ENCODE measurements around the gene PLA2G2F.

The PLA2G2F gene

DNA sequence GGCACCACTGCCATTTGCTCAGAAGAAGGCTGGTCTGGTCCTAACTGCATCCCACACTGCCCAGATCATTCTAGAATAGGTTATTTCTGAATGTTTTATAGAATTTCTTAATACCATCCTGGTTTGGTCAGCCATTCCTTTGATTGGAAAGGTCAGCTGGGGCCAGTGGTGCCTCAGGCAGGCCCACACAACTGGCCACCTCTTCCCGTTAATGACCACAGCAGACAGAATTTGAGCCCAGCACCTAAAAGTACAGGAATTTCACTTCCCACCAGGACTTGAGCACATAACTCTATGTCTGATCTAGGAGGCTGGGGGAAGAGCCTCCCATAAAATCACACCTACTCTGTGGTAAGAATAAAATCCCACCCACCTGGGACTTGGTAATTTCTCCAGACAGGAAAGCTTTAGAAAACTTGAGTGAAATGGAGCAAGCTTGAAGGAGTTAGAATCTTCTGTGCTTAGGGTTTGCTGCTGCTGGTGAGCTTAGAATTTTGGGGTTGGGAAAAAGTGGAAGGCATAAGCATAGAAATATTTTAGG, 53.8 kb downstream of the PLA2G2F start:
- DNase-seq = no peak

DNA sequence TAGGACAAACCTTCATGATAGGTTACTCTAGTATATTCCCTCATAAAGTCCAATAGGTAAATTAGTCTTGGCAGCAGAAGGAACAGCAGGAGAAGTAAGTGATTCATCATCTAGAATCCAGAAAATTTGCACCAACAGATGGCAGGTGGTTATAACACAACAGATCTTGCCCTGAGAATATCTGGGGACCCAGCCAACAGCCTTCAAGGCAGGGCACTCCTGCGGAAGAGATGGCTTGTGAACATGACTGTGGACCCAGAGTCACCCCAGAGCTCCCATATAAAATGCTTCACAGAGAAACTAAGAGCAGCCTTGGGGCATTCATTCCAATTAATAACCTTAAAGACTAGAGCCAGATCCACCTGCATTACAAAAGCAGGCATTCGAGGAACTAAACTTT, 55.1 kb downstream of the PLA2G2F start:
- DNase-seq = no peak

DNA sequence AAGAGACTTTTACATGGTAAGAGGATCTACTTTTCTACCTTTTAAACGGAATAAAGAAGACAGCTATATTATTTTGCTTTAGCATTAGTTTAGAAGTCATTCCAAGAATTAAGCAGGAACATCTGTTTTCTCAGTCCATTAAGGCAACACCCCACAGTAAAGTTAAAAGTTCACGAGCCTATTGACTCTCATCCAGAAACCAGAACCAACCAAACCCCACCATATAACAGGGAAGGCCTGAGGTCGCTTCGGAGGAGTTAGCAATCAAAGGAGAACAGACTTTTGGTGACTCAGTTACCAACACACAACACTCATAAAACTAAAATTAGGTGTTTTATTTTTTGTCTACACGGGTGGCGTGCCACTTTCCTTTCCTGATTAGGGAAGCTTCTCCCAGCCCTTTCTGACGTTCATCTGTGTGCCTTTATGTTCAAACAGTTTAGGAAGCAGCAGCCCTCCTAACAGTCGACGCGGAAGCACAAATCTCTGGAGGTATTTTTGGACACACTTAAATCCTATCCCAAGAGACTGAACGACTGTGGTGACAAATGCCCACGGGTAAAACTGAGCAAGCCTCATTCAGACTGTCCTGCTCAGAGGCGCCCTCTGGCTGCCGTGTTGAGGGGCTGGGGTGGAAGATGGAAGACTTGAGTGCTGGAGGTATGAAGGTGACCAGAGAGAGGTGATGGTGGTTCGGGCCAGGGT, 55.8 kb downstream of the PLA2G2F start:
- DNase-seq = peak; percentile 85

DNA sequence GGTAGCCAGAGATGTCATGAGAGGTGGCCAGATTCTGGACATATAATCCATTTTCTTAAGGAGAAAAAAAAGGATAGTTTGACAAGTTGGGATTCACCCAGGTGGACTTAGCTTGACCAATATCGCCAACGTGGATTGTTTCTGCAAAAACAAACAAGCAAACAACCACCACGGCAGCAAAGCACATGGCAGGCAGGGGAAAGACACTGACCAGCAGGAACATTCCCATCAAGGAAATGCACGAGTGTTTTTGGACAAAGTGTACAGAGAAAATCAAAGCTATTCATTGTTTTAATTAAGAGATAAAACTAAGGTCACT, 56.3 kb downstream of the PLA2G2F start:
- DNase-seq = no peak

DNA sequence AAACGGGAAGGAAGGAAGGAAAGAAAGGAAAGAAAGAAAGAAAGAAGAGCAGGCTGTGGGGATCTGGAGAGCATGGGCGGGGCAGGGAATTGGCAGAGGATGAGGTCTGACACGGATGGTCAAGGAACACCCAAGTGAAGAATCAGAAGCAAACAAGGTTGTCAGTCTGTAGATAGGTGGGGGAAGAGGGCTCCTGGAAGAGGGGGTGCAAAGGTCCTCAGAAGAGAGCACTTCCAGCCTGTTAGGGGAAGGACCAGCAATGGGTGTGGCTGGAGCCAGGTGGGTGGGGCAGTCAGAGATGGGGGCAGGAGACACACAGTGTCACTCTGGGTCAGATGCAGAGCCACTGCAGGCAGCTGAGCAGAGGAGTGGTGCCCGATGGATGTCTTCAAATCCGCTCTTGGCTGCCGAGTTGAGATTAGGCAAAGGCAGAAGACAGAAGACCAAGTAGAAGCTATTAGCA, 58.2 kb downstream of the PLA2G2F start:
- peak; percentile 35 for DNase-seq

DNA sequence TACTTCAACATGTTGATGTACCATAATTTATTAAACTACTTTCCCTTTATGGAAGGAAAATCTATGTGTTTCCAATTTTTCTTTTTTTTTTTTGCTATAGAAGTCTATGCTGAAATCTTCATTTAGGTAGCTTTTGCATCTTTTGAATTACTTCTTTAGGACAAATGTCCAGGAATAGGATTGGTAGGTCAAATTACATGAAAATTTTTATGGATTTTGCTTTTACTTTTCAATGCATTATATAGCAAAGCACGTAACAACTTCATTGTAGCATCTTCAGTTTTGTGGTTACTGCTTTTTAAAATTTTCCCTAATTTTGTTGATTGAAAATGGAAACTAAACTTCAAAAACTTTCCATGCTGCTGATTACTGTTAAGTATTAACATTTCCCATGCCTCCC, 59.2 kb downstream of the PLA2G2F start:
- no peak for DNase-seq

DNA sequence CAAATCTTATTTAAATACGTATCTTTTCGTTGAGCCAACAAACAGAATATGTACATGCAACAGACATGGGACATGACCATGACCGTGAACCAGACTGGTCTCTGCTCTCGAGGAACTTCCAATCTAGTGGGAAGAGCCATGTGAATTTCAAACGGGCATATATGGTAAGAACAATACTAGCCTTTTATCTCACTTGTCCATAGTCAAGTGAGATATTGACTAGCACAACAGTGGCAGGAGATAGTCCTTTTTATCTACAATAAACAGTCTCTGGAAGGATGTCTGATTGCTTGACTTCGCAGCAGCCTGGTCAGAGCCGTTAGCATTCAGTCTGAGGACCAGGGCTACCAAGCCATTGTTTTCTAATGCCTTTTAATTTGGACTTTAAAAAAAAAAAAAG, 59.8 kb downstream of the PLA2G2F start:
- DNase-seq = no peak

DNA sequence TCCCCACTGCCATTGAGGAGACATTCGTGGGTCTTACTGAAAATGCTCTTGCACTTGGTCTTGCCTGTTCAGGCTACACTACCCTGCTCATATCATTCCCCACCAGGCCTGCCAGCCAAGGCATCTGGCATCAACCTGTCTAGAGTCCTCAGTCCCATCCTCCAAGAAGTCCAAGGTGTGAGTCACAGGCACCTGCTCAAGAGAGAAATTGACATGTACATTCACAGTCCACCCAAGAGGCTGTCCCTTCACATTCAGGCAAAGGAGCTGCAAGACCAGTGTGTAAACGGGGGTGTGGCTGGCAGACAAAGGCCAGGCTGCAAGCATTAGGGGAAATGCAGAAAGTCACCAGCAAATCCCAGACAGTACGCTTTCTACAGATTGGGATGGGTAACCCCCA, 60.3 kb downstream of the PLA2G2F start:
- DNase-seq = no peak

DNA sequence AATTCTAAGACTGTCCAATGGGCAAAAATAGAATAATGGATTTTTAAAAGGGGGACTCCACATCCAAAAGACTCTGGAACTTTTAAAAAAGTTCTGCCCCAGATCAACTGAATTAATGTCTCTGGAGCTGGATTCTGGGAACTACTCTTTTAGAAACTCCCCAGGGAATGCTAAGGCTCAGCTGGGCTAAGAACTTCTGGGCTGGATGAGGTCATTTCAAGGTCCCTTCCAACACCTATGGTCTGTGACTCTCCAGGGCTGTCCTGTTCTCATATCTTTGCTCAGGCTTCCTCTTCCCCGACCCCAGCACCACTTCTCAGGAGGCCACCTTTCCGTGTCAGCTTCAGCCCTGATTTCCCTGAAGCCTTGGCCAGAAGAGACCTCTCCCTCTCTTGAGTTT, 60.7 kb downstream of the PLA2G2F start:
- no peak for DNase-seq
